Lower lobe of right lung (tissue), 2 donors: ENCODE measurements around the gene ANGPT4. TPM values are rescaled to one million over a fixed set of nuclear protein-coding genes. Genes with fewer than 3 reads are reported as not detected.

Source experiments
- ATAC-seq, 2 donors: fragments of 200-7000 bp; cut with Tn5 transposase; one replicate each; pipeline ENCODE4 v1.9.1; 2020 to 2022; ENCODE audit warnings: mild to moderate bottlenecking in 2 of 2, moderate library complexity in 2 of 2
- DNase-seq: peaks from one replicate; pipeline ENCODE4 v3.0.0-alpha.2; 2020
- H3K27ac ChIP-seq: fragments of 200-600 bp; one replicate; pipeline ENCODE4 v1.8.0; 2022
- H3K27me3 ChIP-seq: fragments of 200-600 bp; one replicate; pipeline ENCODE4 v1.8.0; 2022; ENCODE audit warnings: low read depth
- H3K36me3 ChIP-seq: fragments of 200-600 bp; one replicate; pipeline ENCODE4 v1.8.0; 2022; ENCODE audit warnings: mild to moderate bottlenecking
- H3K4me1 ChIP-seq: fragments of 200-600 bp; one replicate; pipeline ENCODE4 v1.8.0; 2022
- H3K4me3 ChIP-seq: fragments of 200-600 bp; one replicate; pipeline ENCODE4 v1.8.0; 2022; ENCODE audit warnings: mild to moderate bottlenecking
- H3K9me3 ChIP-seq: fragments of 200-600 bp; one replicate; pipeline ENCODE4 v1.8.0; 2022
- intact Hi-C: fragments of 100-400 bp; cut with DNase I; formaldehyde crosslinking; loops from one replicate; pipeline ENCODE4 v1.11.0; 2022
- total RNA-seq: library from RNA; stranded (reverse); fragmentation: NEBNext Ultra II Directional; extraction: Animal tissue kit (Norgen Biotek cat#: 25700); gene quantifications from one replicate; pipeline ENCODE4 v1.2.1, GENCODE V29; 2021
- TF ChIP-seq, protein P1 (sequence below): fragments of 200-600 bp; IDR thresholded peaks from one replicate; pipeline ENCODE4 v1.8.0; 2022; ENCODE audit warnings: antibody characterized with exemption, mild to moderate bottlenecking
- donor health status: DM: no; HTN: yes; CAD: no; lungs with severe emphysema.

ANGPT4 gene
- total RNA-seq, 1 donor from 2014 or later, result 6.0 TPM

- peaks cover 4% of the 10 kb centered on the region for H3K36me3 ChIP-seq
- peaks cover 8% of the 10 kb centered on the region for H3K27me3 ChIP-seq
- peak; percentile 49 to 68 for ATAC-seq
- TF ChIP-seq, protein P1, sequence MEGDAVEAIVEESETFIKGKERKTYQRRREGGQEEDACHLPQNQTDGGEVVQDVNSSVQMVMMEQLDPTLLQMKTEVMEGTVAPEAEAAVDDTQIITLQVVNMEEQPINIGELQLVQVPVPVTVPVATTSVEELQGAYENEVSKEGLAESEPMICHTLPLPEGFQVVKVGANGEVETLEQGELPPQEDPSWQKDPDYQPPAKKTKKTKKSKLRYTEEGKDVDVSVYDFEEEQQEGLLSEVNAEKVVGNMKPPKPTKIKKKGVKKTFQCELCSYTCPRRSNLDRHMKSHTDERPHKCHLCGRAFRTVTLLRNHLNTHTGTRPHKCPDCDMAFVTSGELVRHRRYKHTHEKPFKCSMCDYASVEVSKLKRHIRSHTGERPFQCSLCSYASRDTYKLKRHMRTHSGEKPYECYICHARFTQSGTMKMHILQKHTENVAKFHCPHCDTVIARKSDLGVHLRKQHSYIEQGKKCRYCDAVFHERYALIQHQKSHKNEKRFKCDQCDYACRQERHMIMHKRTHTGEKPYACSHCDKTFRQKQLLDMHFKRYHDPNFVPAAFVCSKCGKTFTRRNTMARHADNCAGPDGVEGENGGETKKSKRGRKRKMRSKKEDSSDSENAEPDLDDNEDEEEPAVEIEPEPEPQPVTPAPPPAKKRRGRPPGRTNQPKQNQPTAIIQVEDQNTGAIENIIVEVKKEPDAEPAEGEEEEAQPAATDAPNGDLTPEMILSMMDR, result no peak
- H3K27ac ChIP-seq, result peak overlapping the region; percentile 69
- H3K4me3 ChIP-seq, result peak overlapping the region; percentile 57
- intact Hi-C loops, result no loop called here
- H3K4me1 ChIP-seq, result peaks cover 66% of the 10 kb centered on the region
- H3K9me3 ChIP-seq, result no peaks in the 10 kb centered on the region
- DNase-seq, result peak; percentile 83
Observed at GRCh38 chr20:840858-841567, 75.1 kb downstream of the ANGPT4 start.

DNA sequence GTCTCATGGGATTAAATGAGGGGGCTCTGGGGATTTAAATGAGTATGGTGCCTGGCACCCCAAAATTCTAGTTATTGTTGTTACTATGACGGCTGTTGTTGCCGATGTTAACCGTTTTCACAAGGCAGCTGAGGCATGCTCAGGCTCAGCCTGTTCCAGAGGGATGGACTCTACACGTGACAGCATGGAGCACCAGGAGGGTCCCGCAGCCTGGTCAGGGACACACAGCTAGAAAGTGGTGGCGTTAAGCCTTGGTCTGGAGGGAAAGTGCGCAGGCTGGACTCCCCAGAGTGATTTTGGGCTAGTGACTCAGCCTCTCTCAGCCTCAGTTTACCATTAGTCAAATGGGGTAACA is 75.7 kb downstream of the ANGPT4 start:
- ATAC-seq (no peak), DNase-seq (no peak)
- H3K4me1 ChIP-seq, result peaks cover 66% of the 10 kb centered on the region
- peaks cover 3% of the 10 kb centered on the region for H3K36me3 ChIP-seq
- no peaks in the 10 kb centered on the region for H3K9me3 ChIP-seq
- TF ChIP-seq, protein P1, result no peak
- H3K27ac ChIP-seq, result peak overlapping the region; percentile 69
- H3K4me3 ChIP-seq, result peak overlapping the region; percentile 57
- intact Hi-C loops, result no loop called here
- H3K27me3 ChIP-seq, result peaks cover 8% of the 10 kb centered on the region

GRCh38 chr20:839626-840025 is 76.5 kb downstream of the ANGPT4 start:
- Histone ChIP-seq H3K4me1 (peaks cover 66% of the 10 kb centered on the region), H3K4me3 (no peak overlapping the region), H3K27me3 (peaks cover 8% of the 10 kb centered on the region), H3K36me3 (no peaks in the 10 kb centered on the region), H3K9me3 (no peaks in the 10 kb centered on the region), H3K27ac (no peak overlapping the region)
- ATAC-seq (no peak), DNase-seq (no peak)
- intact Hi-C loops, result no loop called here
- TF ChIP-seq, protein P1, result no peak

- no peak overlapping the region for H3K27ac ChIP-seq
- TF ChIP-seq, protein P1, result no peak
- H3K4me3 ChIP-seq, result no peak overlapping the region
- H3K27me3 ChIP-seq, result peaks cover 8% of the 10 kb centered on the region
- intact Hi-C loops, result no loop called here
- H3K4me1 ChIP-seq, result peaks cover 68% of the 10 kb centered on the region
- ATAC-seq (no peak), DNase-seq (peak; percentile 5)
- H3K9me3 ChIP-seq, result no peaks in the 10 kb centered on the region
- no peaks in the 10 kb centered on the region for H3K36me3 ChIP-seq
Observed at GRCh38 chr20:839015-839414, 77.1 kb downstream of the ANGPT4 start.

DNA sequence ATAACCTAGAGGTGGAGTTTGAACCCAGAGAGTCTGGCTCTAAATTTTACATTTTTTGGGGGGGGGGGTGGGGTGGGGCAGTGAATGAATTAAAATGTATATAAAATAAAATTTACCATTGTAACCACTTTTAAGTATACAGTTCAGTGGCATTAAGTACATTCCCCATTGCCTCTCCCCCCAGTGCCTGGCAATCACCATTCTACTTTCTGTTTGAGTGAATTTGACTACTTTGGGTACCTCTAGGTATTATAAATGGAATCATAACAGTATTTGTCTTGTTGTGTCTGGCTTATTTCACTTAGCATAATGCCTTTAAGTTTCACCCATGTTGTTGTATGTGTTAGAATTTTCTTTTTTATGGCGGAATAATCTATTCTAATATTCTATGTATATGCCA is 79.9 kb downstream of the ANGPT4 start:
- Histone ChIP-seq H3K36me3 (no peaks in the 10 kb centered on the region), H3K27ac (no peak overlapping the region), H3K27me3 (peaks cover 2% of the 10 kb centered on the region), H3K4me1 (peaks cover 65% of the 10 kb centered on the region), H3K4me3 (no peak overlapping the region), H3K9me3 (no peaks in the 10 kb centered on the region)
- TF ChIP-seq, protein P1, result no peak
- DNase-seq, result no peak
- intact Hi-C loops, result no loop called here
- ATAC-seq, result no peak
